Right forelimb (tissue), 1 donor: Measurements from ENCODE around the gene MINPP1.

Experiments used
- DNase-seq: peaks from one replicate; pipeline ENCODE4 v3.0.0-alpha.2; 2018

MINPP1 gene

DNA sequence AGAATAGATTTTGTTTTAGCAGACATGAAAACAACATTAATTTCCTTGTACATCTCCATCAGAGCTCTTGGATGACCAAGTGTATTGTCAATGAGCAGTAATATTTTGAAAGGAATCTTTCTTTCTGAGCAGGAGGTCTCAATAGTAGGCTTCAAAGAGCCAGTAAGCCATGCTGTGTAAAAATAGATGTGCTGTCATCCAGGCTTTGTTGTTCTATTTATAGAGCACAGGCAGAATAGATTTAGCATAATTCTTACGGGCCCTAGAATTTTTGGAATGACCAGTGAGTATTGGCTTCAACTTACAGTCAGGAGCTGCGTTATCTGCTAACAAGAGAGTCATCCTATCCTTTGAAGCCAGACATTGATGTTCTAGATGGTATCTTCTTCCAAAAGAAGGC is 19.0 kb downstream of the MINPP1 start:
- DNase-seq = no peak

DNA sequence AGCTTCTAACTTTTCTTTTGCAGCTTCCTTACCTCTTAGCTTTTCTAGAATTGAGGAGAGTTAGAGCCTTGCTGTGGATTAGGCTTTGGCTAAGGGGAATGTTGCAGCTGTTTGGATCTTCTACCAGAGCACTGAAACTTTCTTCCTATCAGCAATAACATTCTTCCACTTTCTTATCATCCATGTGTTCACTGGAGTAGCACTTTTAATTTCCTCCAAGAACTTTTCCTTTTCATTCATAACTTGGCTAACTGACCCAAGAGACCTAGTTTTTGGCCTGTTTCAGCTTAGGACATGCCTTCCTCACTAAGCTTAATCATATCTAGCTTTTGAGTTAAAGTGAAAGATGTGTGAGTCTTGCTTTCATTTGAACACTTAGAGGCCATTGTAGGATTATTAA is 19.6 kb downstream of the MINPP1 start:
- DNase-seq = no peak

DNA sequence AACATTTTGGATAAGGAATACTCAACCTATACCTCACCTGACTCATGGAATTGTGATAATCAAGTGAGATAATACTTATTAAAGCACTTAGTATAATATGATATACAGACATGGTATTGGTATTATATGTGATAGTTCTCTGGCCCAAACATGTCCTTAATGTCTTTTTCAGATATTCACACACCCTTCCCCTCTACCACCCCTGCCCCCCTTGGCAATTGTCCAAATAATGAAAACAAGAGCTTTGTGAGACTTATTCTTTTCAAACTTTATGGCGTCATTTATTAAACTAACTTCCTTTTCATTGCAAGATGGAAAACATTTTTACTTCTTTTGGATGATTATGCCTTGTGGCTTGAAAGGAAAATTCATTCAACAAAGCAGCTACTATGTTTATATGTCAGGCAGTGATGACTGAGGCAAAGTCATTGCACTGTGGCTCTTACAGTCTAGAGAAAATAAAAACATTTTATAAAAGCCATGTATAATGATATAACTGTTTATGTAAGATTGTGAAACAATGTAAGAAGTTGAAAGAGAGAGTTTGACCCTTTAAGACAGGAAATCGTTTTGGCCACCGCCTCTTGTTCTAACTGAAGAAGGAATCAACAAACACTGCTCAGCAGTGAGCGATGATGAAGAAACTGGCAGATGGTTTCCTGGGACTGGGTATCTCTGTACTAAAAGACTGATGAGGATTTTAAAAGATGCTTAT is 27.4 kb downstream of the MINPP1 start:
- DNase-seq = no peak

DNA sequence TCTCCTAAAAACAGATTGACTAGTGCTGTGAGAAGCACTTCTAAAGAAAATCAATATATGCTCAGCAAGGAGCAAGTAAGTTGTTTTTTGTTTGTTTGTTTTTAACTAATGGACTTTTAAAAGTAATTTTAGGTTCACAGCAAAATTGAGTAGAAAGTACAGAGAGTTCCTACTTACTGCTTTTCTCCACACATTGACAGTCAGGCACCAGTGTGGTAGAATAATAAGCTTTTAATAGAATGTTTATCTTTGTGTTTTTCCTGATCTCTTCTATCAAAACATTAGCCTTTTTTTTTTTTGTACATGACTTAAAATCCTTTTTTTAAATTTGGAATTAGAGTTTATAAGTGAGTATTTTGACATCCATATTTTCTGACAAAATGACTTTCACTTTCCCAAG is 28.0 kb downstream of the MINPP1 start:
- no peak for DNase-seq

DNA sequence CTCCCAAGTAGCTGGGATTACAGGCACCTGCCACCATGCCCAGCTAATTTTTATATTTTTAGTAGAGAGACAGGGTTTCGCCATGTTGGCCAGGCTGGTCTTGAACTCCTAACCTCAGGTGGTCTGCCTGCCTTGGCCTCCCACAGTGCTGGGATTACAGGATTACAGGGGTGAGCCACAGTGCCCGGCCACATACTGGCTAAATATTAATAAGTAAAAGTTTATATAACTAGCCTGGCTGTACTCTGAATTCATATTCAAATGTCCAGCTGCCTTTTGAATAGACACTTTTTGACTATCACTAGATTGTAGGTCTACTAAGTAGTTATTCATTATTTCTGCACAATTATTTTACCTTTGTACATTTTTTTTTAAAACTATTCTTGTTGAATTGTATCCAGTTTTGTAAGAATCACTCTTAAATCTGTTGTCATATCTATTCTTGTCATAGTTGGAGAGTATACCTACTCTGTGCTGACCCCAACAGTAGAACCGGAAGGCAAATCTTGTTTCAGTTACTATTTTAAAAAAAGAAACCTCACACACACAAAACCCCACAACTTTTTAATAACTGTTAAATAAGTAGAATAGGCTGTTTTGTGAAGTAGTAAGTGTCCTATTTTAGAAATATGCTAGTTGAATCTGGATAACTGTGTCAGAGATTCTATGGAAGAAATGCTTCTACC is 29.6 kb downstream of the MINPP1 start:
- no peak for DNase-seq

DNA sequence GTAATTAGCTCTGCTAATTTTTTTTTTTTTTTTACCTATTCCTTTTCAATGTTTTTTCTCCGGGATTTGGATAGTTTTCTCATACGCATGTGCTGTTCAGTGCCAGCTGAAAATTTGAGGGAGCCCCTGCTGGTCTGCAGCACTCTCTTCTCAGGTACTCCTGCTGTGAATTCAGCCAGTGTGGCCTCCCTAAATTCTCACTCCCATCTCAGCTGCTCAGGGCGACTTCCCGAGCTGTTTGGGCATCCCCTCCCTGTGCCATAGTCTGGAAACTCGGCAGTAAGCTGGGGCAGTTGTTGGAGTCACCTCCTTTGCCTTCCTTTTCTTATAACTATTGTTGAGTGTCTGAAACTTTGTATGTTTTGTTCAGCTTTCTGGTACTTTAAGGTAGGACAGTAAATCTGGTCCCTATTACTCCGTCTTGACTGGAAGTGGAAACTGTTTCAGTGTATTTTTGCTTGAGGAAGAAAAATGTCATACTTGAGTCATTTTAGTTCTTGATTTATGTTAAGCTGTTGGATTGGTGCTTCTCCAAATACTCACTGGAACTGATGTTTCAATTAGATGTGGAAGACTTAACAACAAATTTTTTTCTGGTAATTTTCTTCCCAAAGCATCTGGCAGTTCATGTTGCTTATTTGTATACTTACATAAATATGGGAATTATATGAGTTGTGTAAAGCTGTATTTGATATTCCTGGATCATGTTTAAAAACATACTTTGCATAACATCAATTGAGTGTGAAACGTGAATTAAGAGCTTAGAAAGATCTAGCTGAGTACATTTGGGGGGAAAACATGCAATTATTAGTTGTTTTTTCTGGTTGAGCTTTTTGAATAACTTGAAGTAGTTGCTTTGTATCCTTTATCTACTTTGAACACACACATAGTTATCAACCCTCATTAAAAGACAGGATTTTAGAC is 33.7 kb downstream of the MINPP1 start:
- no peak for DNase-seq

DNA sequence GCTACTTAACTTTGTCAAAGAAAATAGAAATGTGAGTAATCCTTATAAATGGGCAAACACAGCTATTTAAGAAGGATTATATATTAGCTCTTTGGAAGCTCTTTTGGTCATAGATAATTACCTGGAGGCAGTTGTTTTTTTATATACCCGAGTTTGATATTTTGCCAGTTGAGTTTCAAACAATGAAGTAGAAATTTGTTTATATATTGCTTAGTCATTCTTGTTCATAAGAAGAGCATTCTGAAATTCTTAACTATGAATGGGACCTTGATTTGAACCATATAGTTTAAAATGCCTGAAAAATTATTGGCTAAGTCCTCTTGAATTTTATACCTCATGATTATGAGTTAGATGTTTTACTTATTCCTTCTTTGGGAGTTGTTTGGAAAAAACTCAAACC is 36.4 kb downstream of the MINPP1 start:
- no peak for DNase-seq

DNA sequence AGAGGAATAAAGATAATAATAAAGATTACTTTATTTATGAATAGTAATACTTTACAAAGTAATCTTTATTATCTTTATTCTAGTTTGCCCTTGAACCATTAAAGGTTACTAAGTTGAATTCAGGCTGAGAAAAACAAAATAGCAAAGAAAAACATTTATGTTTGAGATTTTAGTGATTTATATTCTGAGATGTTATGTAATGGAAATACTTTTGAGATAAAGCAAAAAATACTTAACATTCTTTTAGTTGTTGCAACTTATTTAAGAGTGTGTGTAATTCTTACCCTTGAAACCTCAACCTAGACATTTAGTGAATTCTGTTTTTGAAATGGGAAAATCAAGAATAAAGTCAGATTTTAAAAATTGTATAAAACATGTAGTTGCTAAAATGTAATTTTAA is 40.0 kb downstream of the MINPP1 start:
- no peak for DNase-seq

DNA sequence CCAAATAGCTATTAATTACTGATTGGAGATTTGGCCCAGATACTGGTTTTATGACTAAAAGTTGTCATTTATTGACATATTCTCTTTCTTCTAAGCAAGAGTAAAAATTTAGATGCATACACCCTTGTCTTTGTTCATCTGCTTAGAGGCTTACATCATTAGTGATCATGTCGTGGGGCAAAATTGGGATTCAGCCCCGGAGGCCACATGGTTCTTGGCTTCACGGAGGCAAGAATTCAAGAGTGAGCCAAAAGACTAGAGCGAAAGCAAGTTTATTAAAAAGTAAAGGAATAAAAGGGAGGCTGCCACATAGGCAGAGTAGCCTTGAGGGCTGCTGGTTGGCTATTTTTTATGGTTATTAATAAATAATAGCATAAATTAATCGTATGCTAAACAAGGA is 41.1 kb downstream of the MINPP1 start:
- no peak for DNase-seq

DNA sequence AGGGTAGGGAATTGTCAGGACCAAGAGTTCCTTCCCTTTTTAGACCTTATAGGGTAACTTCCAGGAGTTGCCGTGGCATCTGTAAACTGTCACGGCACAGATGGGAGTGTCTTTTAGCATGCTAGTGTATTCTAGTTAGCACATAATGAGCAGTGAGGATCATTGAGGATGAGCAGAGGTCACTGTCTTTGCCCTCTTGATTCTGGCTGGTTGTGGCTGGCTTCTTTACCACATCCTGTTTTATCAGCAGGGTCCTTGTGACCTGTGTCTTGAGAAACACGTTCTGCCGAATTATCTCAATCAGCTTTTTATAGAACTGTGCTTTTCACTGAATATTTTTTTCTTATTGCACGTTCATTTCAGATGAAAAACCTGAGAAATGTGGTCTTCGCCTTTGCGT is 41.5 kb downstream of the MINPP1 start:
- DNase-seq = no peak

DNA sequence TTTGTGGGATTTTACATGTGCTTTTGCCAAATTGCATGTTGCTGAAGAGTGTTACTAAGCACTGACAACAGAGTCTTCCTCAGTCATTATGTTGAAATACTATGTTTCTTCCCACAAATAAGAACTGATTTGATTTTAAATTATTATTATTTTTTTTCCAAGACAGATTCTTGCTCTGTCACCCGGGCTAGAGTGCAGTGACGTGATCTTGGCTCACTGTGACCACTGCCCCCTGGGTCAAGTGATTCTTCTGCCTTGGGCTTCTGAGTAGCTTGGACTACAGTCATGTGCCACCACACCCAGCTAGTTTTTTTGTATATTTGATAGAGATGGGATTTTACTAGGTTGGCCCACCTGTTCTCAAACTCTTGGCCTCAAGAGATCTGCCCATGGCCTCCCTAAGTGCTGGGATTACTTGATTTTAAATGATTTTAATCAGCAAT is 42.3 kb downstream of the MINPP1 start:
- no peak for DNase-seq

DNA sequence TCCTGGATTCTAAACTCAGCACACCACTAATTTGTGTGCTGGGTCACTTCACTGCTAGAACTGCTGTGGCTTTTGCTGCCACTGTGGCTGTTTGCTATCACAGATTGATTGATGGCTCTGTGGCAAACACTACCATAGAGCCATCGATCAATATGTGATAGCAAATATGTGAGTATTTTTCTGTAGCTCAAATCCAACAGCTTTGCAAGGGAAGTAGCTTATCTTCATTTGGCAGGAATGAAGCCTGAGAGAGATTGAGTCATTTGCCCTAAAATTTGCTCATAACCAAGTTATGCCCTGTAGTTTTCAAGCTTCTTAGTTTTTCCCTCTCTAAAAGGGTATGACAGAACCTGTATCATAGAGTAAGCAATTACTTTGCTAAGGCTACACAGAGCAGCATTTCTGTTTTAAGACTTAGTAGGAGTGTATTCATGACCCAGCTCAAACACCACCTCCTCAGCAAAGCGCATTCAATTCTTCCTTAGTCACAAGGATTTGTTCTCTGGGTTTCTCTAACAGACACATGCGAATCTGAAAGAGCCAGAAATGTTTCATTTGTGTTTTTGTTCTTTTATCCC is 43.1 kb downstream of the MINPP1 start:
- DNase-seq = no peak

DNA sequence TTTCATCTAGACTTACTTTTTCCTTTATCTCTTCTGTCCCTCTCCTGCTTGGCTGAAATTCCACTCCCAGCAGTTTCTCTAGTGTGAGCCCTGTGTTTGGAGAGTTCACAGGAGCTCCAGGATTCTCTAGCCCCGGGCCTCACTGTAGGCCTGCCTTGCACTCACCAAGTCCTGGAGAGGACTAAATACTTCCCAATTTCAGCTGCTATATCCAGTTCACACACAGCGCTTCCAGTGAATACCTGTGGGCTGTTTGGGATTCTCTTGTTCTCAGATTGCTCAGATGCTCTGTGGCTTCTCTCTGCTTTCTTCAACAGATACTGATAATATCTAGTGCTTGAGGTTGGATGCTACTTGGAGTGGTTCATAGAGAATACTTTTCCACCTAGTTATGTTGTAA is 46.0 kb downstream of the MINPP1 start:
- no peak for DNase-seq

DNA sequence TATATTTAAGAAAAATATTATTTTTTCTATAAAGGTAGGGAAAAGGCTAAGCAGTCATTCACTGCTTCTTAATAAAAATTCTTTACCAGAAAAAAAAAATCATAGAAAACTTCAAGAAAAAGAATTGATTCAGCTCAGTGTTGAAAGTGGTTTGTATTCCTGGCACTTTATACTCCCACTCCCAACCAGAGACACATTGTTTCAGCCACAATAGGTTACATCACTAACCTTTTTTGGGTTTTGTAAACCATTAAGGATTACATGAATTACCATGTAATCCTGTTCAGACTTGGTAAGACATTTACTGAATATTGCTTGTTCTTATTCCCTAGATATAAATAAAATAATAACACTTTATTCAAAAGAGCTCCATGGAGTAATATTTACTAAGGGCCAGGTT is 46.6 kb downstream of the MINPP1 start:
- no peak for DNase-seq

DNA sequence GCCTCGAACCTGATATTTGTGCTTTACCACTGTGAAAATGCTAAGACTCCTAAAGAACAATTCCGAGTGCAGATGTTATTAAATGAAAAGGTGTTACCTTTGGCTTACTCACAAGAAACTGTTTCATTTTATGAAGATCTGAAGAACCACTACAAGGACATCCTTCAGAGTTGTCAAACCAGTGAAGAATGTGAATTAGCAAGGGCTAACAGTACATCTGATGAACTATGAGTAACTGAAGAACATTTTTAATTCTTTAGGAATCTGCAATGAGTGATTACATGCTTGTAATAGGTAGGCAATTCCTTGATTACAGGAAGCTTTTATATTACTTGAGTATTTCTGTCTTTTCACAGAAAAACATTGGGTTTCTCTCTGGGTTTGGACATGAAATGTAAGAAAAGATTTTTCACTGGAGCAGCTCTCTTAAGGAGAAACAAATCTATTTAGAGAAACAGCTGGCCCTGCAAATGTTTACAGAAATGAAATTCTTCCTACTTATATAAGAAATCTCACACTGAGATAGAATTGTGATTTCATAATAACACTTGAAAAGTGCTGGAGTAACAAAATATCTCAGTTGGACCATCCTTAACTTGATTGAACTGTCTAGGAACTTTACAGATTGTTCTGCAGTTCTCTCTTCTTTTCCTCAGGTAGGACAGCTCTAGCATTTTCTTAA is 47.7 kb downstream of the MINPP1 start:
- DNase-seq = no peak

DNA sequence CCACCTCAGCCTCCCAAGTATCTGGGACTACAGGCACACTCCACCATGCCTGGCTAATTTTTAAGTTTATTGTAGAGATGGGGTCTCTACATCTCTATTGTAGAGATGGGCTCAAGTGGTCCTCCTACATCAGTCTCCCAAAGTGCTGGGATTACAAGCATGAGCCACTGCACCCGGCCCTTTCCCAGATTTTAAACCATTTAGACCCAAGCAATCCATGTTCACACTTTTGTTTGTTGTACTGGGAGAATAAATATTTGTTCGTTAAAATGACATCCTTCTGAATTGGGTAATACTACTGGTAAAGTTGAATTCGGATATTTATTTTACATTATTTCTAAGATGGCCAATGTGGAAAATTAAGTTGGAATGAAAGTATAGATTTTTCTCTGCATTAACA is 52.7 kb downstream of the MINPP1 start:
- no peak for DNase-seq

DNA sequence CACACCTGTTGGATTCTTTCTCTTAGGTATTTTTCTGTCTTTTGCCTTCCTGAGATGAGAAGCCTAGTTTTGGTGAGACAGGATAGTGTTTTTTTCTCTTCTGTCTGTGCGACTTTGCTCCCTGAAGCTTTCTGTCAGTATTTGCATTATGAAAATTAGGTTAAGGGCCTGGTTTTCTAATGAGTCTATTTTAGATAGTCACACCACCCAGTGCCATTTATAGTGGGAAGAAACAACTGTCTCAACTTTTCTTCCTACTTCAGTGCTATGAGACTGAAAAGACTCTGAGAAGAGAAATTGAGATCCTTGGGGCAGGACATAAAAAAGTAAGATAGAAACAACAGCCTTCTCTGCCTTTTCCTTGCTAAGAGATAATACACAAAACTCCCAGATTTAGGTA is 53.6 kb downstream of the MINPP1 start:
- DNase-seq = no peak

DNA sequence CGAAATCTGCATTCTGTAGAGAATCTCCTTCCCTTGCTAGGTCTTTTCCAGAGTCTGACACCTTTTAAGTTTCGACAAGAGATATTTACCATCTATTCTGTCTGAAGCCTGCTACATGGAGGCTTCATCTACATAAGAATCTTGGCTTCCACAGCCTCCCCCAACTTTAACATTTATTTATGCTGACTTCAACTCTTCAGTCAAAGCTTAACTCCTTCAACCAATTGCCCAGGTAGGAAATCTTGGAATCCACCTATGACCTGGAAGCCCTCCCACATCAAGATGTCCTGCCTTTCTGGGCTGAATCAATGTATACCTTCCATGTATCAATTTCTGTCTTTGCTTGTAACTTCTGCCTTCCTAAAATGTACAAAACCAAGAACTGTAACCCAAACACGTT is 54.7 kb downstream of the MINPP1 start:
- no peak for DNase-seq

DNA sequence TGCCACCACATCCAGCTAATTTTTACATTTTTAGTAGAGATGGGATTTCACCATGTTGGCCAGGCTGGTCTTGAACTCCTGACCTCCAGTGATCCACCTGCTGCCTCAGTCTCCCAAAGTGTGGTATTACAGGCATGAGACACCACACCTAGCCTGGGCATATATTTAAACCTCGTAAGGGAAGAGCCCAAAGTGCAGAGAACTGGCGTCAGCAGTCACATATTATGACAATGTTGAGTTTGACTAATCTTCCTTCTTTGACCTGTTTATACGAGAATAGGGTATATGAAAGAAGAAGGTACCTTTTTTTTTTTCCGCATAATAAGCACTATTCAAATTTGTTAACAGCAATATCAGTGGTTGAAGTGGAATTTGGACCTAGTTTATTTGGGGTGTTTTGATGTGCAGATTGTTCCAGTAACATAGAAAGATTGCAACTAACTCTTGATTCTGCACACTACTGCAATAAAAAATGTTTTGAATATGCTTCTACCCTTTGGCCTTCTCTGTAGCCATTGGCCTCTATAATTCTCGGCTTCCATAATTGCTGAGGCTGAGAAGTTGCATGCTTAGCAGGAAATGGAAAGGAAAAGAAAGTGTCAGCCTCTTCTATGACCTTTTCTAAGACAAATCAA is 55.9 kb downstream of the MINPP1 start:
- DNase-seq = no peak

DNA sequence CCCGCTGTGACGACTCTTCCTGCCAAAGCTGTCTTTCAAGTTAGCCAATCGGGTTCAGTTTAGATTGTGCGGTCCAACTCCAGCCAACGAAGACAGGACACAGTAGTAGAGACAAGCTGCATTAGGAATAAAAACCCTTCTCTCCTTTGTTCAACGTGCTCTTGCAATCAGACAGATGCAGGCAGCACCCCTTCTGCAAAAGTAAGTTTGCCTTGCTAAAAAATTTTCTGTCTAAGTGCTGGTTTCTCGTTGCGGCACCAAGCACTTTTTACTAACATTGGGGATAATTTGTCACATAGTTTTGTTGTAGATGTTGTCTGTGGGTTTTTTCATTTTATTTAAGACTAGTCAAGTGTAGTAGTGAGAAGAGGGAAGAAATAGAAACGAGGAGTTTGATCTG is 58.1 kb downstream of the MINPP1 start:
- no peak for DNase-seq

DNA sequence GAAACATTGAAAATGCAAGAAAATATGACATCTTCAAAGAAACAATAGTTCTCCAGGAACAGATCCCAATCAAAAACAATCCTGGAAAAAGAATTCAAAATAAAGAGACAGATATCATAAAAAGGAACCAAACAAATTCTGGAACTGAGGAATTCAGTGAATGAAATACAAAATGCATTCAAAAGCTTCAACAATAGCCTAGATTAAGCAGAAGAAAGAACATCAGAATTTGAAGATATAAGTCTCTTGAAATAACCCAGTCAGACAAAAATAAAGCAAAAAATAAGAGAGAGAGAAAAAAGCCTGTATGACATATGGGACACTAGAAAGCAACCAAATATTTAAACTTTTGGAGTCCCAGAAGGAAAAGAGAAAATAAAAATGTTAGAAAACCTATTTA is 60.3 kb downstream of the MINPP1 start:
- DNase-seq = no peak

DNA sequence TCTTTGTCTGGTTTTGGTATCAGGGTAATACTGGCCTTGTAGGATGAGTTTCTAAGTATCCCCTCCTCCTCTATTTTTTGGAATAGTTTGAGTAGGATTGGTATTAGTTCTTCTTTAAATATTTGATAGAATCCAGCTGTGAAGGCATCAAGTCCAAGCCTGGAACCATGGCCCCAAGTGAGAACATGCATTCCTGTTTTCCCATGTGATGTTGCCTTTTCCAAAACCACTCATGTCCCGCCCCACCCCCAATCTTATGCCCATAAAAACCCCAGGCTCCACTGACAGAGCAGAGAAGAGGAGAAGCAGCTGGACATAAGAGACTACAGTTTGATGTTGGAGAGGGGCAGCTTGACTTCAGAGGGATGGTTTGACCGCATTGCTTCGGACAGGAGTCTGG is 71.2 kb downstream of the MINPP1 start:
- DNase-seq = no peak
